Umbilical cord (tissue), 2 donors: ENCODE results near the gene BRIP1. TPM values are rescaled to one million over a fixed set of nuclear protein-coding genes. Genes with fewer than 3 reads are reported as not detected.
"Not testable (repeated sequence)": the region's sequence is repeated elsewhere in the genome, so short reads cannot be mapped to it uniquely, and the experiment has no call there.

Experiments
- DNase-seq: peaks from one replicate; pipeline ENCODE4 v3.0.0-alpha.2; 2015; ENCODE audit warnings: low spot score
- total RNA-seq: library from RNA; depleted of rRNA; stranded (reverse); fragments of >200 nt; gene quantifications from one replicate; pipeline ENCODE4 v1.2.3, GENCODE V29; 2014; ENCODE audit warnings: low replicate concordance; ENCODE audit not compliant: insufficient read depth

The BRIP1 gene
- total RNA-seq, 1 donor from 2014 or later: 10.6 TPM

- DNase-seq: no peak
Measured at GRCh38 chr17:61867033-61867432, 3.7 kb upstream of the BRIP1 start.

- DNase-seq: no peak
Measured at GRCh38 chr17:61863801-61864126, 436 bp upstream of the BRIP1 start.

DNA sequence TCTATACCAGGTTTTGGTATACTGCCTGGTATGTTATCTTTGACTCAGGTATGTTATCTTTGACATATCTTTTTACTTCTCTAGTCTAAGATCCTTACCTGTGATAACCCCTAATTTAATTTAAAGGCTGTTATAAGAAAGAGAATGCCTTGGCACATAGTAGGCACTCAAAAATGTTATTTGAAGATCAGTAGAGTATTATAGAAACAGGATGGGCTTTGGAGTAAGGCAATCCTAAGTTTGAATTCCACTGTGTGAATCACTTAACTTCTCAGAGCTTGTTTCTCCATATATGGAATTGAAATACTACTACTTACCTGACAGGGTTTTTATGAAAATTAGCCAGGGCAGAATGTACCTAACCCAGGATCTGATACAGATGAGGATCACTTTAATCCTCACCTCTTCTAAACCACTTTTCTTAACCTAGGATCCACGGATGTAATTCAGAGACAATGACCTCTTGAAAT lies 1.2 kb downstream of the BRIP1 start:
- peak; percentile 0 for DNase-seq

GRCh38 chr17:61860397-61860796 lies 2.9 kb downstream of the BRIP1 start:
- not testable (repeated sequence) for DNase-seq

DNA sequence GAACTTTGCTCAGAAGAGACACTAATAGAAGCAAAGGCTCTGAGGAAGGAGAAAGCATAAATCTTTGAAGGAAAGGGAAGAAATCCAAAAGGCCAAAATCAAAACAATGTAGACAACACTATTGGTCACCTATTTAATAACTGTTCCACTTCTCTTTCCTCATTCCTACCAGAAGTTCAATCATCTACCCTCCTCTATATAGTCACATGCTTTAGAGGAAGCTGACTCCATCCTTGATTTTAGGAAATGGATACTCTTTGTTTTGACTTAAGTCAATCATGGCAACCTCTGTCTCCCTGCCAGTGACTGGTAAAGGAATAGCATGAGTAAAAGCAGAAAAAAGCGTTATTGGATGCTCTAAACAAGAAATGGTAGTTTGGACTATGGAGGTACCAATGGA lies 7.3 kb downstream of the BRIP1 start:
- DNase-seq: no peak

GRCh38 chr17:61852857-61853256 lies 10.5 kb downstream of the BRIP1 start:
- DNase-seq: no peak

GRCh38 chr17:61849674-61850073 lies 13.7 kb downstream of the BRIP1 start:
- DNase-seq: peak; percentile 10

- no peak for DNase-seq
Measured at GRCh38 chr17:61848896-61849295, 14.4 kb downstream of the BRIP1 start.

DNA sequence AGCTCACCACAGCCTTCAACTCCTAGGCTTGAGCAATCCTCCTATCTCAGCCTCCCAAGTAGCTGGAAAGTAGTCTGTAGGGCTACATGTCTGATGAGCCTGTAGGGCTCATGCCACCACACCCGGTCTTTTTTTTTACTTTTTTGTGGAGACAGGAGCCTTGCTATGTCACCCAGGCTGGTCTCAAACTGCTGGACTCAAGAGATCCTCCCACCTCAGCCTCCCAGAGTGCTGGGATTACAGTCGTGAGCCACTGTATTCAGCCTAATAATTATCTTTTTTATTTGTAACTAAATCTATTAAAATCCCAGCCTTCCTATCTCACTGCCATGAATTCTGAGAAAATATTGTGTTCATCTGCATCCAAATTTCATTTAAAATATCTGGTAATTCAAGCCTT lies 15.1 kb downstream of the BRIP1 start:
- DNase-seq: no peak

GRCh38 chr17:61847659-61848058 lies 15.7 kb downstream of the BRIP1 start:
- no peak for DNase-seq

DNA sequence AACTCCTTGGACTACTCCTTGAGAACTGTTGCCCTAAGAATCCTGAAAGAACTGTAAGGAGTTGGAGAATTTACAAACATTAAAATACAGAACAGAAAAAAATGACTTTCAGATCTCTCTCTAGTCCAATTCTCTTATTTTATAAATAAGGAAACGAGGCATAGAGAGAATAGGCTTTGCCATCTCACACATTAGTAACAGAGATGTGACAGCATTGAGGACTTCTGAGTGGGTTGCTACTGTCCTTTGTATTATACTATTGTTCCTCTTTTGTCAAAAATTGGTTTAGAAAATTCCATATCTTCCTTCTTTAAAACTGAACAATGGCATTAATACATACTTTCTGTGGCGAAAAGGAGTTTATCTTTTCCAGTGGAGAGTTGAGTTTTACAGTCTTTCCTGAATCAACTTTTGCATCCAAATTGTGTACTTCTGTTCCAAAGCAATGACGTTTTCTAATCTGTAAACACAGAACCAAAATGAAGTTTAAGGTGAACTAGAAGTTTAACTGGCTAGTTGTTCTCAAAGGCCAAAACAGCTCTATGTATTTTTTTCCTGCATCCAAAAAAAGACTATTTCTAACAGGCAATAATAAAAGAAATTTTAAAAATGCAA lies 16.5 kb downstream of the BRIP1 start:
- no peak for DNase-seq

DNA sequence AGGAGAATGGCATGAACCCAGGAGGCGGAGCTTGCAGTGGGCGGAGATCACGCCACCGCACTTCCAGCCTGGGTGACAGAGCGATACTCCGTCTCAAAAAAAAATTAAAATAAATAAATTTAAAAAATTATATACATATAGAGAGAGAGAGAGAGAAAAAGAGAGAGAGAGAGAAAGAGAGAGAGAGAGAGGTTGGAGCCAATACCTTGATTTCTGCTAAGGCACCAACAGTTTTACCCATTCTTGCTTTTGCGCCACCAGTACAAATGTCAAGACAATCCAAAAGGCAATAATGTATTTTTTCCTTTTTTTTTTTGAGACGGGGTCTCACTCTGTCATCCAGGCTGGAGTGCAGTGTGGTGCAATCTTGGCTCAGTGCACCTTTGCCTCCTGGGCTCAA lies 17.2 kb downstream of the BRIP1 start:
- DNase-seq: no peak

GRCh38 chr17:61843435-61843834 lies 19.9 kb downstream of the BRIP1 start:
- no peak for DNase-seq

GRCh38 chr17:61842899-61843298 lies 20.4 kb downstream of the BRIP1 start:
- no peak for DNase-seq

- no peak for DNase-seq
Measured at GRCh38 chr17:61839300-61839786, 24.0 kb downstream of the BRIP1 start.

- peak; percentile 75 for DNase-seq
Measured at GRCh38 chr17:61837175-61838051, 25.9 kb downstream of the BRIP1 start.

DNA sequence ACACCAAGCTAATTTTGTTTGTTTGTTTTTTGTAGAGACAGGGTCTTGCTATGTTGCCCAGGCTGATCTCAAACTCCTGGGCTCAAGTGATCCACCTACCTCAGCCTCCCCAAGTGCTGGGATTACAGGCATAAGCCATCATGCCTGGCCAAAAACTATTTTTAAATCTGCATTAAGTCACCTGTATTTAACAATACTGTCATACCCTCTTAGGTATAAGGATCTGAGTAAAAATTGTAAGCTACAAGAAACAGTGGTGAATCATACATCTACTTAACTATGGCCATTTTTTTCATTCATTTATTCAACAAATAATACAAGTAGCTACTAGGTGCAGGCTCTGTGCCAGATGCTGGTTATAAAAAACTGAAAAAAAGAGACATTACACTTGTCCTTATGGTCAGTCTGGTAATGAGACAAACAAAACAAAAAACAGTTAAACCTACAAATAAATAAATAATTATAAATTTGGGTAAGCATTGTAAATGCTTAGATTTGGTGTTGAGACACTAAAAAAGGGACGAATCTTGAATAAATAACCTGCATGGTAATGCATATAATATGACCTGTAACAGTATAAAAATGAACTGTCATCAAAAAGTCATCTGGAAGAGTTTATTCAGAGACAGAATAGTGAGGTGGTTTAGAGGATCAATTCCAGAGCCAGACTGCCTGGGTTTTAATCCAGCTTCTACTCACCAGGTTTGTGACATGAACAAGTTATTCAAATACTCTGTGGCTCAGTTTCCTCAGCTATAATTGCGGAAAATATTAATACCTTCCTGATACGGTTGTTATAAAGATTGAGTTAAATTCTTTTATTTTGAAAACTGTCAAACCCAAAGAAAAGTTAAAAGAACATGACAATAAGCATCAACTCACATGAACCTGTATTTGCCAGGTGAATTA lies 26.8 kb downstream of the BRIP1 start:
- no peak for DNase-seq

- DNase-seq: no peak
Measured at GRCh38 chr17:61835606-61836005, 27.7 kb downstream of the BRIP1 start.

DNA sequence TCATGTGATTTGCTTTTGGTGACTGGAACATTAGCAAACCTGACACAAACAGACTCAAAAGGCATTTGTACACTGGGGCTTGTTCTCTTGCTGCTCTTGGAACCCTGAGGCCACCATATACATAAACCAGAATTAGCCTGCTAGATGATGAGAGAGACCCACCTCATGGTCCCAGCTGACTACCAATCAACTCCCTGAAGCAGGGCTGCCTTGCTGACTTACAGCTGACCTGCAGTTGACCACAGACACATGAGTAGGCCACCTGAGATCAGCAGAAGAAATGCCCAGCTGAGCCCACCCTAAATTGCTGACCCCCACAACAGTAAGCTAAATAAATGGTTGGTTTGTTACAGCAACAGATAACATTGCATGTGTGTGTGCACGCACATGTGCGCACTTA lies 28.7 kb downstream of the BRIP1 start:
- no peak for DNase-seq

DNA sequence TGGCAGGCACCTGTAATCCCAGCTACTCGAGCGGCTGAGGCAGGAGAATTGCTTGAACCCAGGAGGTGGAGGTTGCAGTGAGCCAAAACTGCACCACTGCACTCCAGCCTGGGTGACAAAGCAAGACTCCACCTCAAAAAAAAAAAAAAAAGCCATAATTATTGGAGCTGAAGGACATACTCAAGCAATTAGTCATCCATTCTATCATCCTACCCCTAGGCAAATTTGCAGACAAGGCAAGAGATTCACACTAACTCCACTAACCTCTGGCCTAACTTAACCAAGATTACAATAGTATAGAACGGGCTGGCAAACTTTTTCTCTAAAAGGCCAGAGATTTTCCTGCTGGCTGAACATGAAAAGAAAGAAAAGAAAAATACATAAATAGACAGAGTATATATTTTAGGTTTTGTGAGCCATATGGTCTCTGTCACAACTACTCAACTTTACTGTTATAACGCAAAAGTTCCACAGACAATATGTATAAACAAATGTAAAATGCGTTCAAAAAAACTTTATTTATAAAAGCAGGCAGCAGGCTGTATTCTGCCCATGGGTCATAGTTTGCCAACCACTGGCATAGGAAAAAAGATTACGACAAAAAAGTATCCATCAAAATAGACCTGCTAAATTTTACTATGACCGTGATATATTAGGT lies 29.7 kb downstream of the BRIP1 start:
- peak; percentile 16 for DNase-seq

GRCh38 chr17:61832463-61832862 lies 30.9 kb downstream of the BRIP1 start:
- DNase-seq: no peak
